Activated CD8-positive, alpha-beta T cell treated with anti-CD3 and anti-CD28 coated beads, Interleukin-2, amount 10 ng/mL, durations not matched to agents 7 days and 5 days (primary cell): Measurements from ENCODE around the gene WNK4. TPM values are rescaled to one million over a fixed set of nuclear protein-coding genes. Genes with fewer than 3 reads are reported as not detected.
"Not testable (repeated sequence)": the region's sequence is repeated elsewhere in the genome, so short reads cannot be mapped to it uniquely, and the experiment has no call there.

Source experiments
- ATAC-seq: fragments of 150-1000 bp; cut with Tn5 transposase; one replicate; pipeline ENCODE4 v1.10.0; 2021; ENCODE audit warnings: moderate library complexity
- CTCF ChIA-PET: fragments of 350-600 bp; sonication (Branson Sonifier 250); formaldehyde crosslinking; loops from one replicate; lab custom pipeline; 2021; ENCODE audit warnings: antibody characterized with exemption; lab: Charles Lee
- POLR2A ChIA-PET: fragments of 350-600 bp; sonication (Branson Sonifier 250); formaldehyde crosslinking; loops from one replicate; lab custom pipeline; 2021; ENCODE audit warnings: antibody characterized with exemption; lab: Charles Lee
- DNase-seq: peaks from one replicate; pipeline ENCODE4 v3.0.0-alpha.2; 2020
- H3K27ac Mint-ChIP-seq: one replicate; pipeline ENCODE4 v1.8.0; 2021; ENCODE audit warnings: mild to moderate bottlenecking, mixed read lengths
- H3K27me3 Mint-ChIP-seq: one replicate; pipeline ENCODE4 v1.8.0; 2021; ENCODE audit warnings: low read depth, mixed read lengths
- H3K36me3 Mint-ChIP-seq: one replicate; pipeline ENCODE4 v1.8.0; 2021; ENCODE audit warnings: low read depth, mixed read lengths
- H3K4me1 Mint-ChIP-seq: one replicate; pipeline ENCODE4 v1.8.0; 2021; ENCODE audit warnings: low read depth, mixed read lengths
- H3K4me3 Mint-ChIP-seq: one replicate; pipeline ENCODE4 v1.8.0; 2021; ENCODE audit warnings: mild to moderate bottlenecking, mixed read lengths
- H3K9me3 Mint-ChIP-seq: one replicate; pipeline ENCODE4 v1.8.0; 2022; ENCODE audit warnings: mixed read lengths; ENCODE audit not compliant: insufficient read depth
- total RNA-seq, 2 experiments: library from RNA; stranded (reverse); gene quantifications; one replicate each; pipeline ENCODE4 v1.2.3, GENCODE V29; 2021

Gene WNK4
- total RNA-seq, 2 experiments from 2014 or later, result 0.37 to 0.66 TPM

DNA sequence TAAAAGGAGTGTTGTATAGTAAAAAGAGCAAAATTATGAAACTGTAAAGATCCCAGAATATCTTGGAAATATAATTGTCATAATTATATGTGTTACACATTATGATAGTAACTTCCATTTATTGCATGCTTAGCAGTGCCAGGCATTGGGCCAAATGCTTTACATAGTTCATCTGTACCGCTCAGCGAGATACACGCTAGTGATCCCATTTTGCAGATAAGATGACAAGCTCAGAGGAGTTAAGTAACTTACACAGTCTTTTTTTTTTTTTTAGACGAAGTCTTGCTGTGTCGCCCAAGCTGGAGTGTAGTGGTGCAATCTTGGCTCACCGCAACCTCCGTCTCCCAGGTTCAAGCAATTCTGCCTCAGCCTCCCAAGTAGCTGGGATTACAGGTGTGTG, 28.8 kb upstream of the WNK4 start:
- no peaks in the 10 kb centered on the region for H3K9me3 Mint-ChIP-seq
- DNase-seq (no peak), ATAC-seq (no peak)
- H3K4me3 Mint-ChIP-seq, result no peak overlapping the region
- ChIA-PET POLR2A (interaction anchor here (0.6 kb wide), 1 partner anchor 73 kb away, joined by 3 read pairs; the partner anchor contains the start of gene BECN1), CTCF (interaction anchor here (1.0 to 2.1 kb wide), 3 partner anchors 12 to 174 kb away, joined by 3 to 7 read pairs (median 3); partner anchors contain the start of gene PSMC3IP)
- no peak overlapping the region for H3K27ac Mint-ChIP-seq
- no peaks in the 10 kb centered on the region for H3K4me1 Mint-ChIP-seq
- peaks cover 43% of the 10 kb centered on the region for H3K27me3 Mint-ChIP-seq
- H3K36me3 Mint-ChIP-seq, result no peaks in the 10 kb centered on the region

DNA sequence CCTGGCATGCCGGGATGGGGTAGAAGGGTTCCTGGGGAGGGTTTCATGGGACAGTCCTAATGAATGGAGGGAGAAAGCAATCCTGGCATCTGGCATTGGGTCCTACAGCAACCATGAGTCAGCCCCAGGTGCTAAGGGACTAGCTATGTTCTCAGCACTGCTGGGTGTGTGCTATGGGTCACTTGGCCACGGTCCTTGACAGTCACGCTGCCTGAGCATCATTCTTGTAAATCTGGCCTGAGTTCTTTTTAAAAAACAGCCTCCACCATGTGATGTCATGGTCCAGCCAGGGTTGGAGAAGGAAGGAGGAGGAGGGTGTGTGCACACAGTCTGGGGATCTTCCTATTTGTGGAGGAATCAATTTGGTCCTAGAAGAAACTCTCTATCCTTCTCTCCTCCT, 25.6 kb upstream of the WNK4 start:
- no peak for DNase-seq
- no peak for ATAC-seq
- peaks cover 46% of the 10 kb centered on the region for H3K27me3 Mint-ChIP-seq
- CTCF ChIA-PET, result interaction anchor here (0.9 kb wide), 1 partner anchor 9 kb away, joined by 5 read pairs; no protein-coding TSS in a partner anchor
- H3K4me3 Mint-ChIP-seq, result no peak overlapping the region
- POLR2A ChIA-PET, result no interaction called here
- no peaks in the 10 kb centered on the region for H3K4me1 Mint-ChIP-seq
- no peak overlapping the region for H3K27ac Mint-ChIP-seq
- no peaks in the 10 kb centered on the region for H3K36me3 Mint-ChIP-seq
- no peaks in the 10 kb centered on the region for H3K9me3 Mint-ChIP-seq

DNA sequence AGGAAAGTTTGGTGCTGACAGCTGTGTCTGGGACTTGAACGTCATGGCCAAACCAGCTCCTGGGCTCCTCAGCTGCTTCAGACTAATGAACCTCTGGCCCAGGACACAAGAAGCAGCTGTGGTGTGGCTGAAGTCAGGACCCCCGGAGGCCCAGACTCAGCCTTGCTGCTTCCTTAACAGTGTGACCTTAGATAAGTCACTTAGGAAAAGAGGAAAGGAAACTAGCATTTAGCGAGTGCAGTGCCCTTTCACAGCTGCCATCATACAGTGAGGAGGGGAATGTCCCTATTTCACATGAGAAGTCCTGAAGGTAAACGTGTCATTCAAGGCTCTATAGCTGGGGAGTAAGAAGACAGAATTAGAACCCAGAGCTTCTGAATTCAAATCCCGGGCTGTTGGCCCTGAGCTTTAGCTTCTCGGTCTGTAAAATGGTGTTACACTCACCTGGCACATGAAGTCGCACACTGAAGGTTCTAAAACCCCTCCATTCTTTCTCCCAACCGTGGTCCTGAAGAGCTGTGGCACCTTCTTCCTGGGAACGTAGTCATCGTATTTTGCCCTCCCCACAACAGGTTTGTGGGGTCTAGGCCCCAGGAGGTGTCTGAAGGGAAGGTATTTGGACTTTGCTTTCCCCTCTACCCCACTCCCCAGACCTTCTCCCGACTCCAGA, 20.3 kb upstream of the WNK4 start:
- CTCF ChIA-PET, result interaction anchor here (0.6 to 6.7 kb wide), 5 partner anchors 33 to 212 kb away, joined by 3 to 113 read pairs (median 3); partner anchors contain the start of gene PSMC3IP
- Mint-ChIP-seq H3K4me3 (no peak overlapping the region), H3K27ac (no peak overlapping the region), H3K9me3 (no peaks in the 10 kb centered on the region), H3K4me1 (peaks cover 4% of the 10 kb centered on the region), H3K36me3 (no peaks in the 10 kb centered on the region), H3K27me3 (peaks cover 52% of the 10 kb centered on the region)
- ATAC-seq, result no peak
- POLR2A ChIA-PET, result interaction anchor here (1.3 to 3.5 kb wide), 2 partner anchors 11 to 13 kb away, joined by 3 to 21 read pairs; partner anchors contain the start of gene VPS25
- DNase-seq, result no peak

DNA sequence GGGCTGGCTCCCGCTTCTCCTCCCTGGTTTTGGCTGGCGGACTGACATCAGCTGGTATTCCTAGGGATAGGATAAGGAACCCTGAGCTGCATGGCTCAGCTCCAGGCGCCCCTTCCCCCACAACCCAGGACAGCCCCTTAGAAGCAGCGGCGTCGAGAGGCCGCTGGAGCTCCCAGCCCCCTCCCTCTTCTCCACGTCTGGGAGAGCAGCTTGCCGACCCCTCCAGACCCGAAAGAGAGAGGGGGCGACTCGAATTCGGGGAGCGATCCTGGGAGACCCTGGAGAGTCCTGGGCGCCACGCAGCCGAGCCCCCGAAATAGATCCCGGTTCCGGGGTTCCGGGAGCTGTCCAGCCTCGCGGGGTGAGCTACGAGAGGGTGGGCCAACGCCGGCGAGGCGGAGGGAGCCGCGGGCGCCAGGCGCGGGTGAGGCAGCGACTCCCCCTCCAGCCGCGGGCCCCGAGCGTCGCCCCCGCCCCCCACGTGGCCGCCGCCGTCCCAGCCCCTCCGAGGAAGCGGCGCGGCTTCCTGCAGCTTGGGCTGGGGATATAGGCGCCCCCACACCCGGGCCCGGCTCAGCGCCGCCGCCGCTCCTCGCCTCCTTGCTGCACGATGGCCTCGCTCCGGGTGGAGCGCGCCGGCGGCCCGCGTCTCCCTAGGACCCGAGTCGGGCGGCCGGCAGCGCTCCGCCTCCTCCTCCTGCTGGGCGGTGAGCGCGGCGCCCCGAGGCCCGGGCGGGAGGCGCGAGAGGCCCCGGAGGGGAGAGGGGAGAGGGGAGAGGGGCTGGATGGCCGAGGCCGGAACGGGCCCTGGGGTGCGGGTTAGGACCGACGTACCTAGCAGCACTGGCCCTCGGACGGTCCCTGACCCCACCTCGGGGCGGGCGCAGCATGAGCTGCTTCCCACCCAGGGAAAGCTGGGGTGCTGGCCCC, 19.5 kb upstream of the WNK4 start, which contains the start of gene RAMP2:
Gene RAMP2 (plus strand): TSS at position 576 of the 930 bp plus-strand sequence. CDS start 35 bp downstream, at position 611.
- Mint-ChIP-seq H3K9me3 (no peaks in the 10 kb centered on the region), H3K4me1 (peaks cover 4% of the 10 kb centered on the region), H3K36me3 (no peaks in the 10 kb centered on the region), H3K4me3 (no peak within 1 kb of the TSS), H3K27me3 (peaks cover 54% of the 10 kb centered on the region), H3K27ac (no peak within 1 kb of the TSS)
- ATAC-seq (peak; percentile 48), DNase-seq (no peak)
- ChIA-PET POLR2A (interaction anchor here (0.6 to 3.5 kb wide), 3 partner anchors 12 to 22 kb away, joined by 3 to 21 read pairs (median 3); partner anchors contain the start of gene VPS25), CTCF (interaction anchor here (1.0 to 6.7 kb wide), 4 partner anchors 34 to 212 kb away, joined by 3 to 113 read pairs (median 4); partner anchors contain the start of gene PSMC3IP)

DNA sequence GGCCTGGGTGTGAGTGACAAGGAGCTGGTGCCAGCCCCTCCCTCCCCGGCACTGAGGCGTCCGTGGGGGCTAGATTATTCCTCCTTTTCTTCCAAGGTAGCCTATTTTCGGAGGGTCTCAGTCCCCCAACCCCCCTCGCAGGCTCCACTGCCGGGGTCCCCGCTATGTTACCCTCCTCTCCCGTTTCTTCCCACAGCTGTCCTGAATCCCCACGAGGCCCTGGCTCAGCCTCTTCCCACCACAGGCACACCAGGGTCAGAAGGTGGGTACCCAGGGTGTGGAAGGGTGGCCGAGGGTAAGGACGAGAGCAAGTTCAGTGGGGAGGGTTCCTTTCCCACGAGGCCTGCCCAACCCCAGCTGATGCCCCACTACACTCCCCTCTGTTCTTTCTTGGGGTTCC, 18.8 kb upstream of the WNK4 start:
- ChIA-PET POLR2A (interaction anchor here (3.5 kb wide), 1 partner anchor 12 kb away, joined by 21 read pairs; the partner anchor contains the start of gene VPS25), CTCF (interaction anchor here (1.4 to 6.7 kb wide), 3 partner anchors 11 to 185 kb away, joined by 3 to 113 read pairs (median 36); partner anchors contain the start of genes PSMC3IP and VPS25)
- H3K4me1 Mint-ChIP-seq, result peaks cover 4% of the 10 kb centered on the region
- ATAC-seq (no peak), DNase-seq (no peak)
- no peaks in the 10 kb centered on the region for H3K9me3 Mint-ChIP-seq
- no peak overlapping the region for H3K4me3 Mint-ChIP-seq
- H3K27me3 Mint-ChIP-seq, result peaks cover 50% of the 10 kb centered on the region
- no peaks in the 10 kb centered on the region for H3K36me3 Mint-ChIP-seq
- no peak overlapping the region for H3K27ac Mint-ChIP-seq

DNA sequence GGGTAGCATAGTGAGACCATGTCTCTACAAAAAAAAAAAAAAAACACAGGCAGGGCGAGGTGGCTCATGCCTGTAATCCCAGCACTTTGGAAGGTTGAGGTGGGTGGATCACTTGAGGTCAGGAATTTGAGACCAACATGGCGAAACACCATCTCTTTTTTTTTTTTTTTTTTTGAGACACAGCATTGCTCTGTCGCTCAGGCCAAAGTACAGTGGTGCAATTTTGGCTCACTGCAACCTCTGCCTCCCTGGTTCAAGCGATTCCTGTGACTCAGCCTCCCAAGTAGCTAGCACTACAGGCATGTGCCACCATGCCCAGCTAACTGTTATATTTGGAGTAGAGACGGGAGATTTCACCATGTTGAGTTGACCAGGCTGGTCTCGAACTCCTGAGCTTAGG, 14.3 kb upstream of the WNK4 start:
- Mint-ChIP-seq H3K4me3 (no peak overlapping the region), H3K27ac (no peak overlapping the region), H3K9me3 (no peaks in the 10 kb centered on the region), H3K36me3 (no peaks in the 10 kb centered on the region), H3K27me3 (peaks cover 36% of the 10 kb centered on the region), H3K4me1 (peaks cover 4% of the 10 kb centered on the region)
- DNase-seq (no peak), ATAC-seq (no peak)
- CTCF ChIA-PET, result interaction anchor here (1.9 kb wide), 1 partner anchor 188 kb away, joined by 7 read pairs; no protein-coding TSS in a partner anchor
- POLR2A ChIA-PET, result no interaction called here

DNA sequence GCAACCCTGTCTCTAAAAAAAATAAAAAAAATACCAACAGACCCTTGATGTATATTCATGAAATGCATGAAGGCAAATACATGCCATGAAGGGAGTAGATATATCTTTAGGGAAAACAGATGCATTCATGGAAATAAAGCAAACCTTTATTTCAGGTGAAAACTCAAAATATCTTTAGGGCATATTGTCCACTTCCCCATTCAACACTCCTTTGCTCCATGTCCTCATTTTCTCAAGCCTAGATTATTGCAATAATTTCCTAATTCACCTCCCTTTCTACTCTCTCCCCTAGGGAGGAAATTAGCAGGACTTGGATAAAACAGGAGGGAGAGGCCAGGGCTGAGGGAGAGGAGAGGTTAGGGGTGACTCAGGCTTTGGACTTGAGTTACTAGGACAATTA, 12.9 kb upstream of the WNK4 start:
- POLR2A ChIA-PET, result no interaction called here
- CTCF ChIA-PET, result no interaction called here
- DNase-seq, result no peak

DNA sequence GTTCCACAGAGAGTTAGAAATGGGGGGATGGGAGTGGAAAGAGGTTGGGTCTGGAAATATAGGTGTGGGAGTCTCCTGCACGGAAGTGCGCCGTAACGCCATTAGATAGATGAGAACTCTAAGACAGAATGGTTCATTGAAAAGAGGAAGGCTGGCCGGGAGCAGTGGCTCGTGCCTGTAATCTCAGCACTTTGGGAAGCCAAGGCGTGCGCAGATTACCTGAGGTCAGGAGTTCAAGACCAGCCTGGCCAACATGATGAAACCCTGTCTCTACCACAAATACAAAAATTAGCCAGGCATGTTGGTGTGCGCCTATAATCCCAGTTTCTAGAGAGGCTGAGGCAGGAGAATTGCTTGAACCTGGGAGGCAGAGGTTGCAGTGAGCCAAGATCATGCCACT, 12.4 kb upstream of the WNK4 start:
- H3K36me3 Mint-ChIP-seq, POLR2A ChIA-PET, ATAC-seq, H3K4me3 Mint-ChIP-seq, H3K9me3 Mint-ChIP-seq, H3K27ac Mint-ChIP-seq, CTCF ChIA-PET, DNase-seq: not testable (repeated sequence)
- Mint-ChIP-seq H3K4me1 (peaks cover 10% of the 10 kb centered on the region), H3K27me3 (peaks cover 21% of the 10 kb centered on the region)

More for the DNA sequence above, 12.9 kb upstream of the WNK4 start:
- no peaks in the 10 kb centered on the region for H3K9me3 Mint-ChIP-seq
- H3K36me3 Mint-ChIP-seq, result no peaks in the 10 kb centered on the region
- peaks cover 7% of the 10 kb centered on the region for H3K4me1 Mint-ChIP-seq
- peaks cover 26% of the 10 kb centered on the region for H3K27me3 Mint-ChIP-seq
- no peak for ATAC-seq
- no peak overlapping the region for H3K4me3 Mint-ChIP-seq
- no peak overlapping the region for H3K27ac Mint-ChIP-seq

DNA sequence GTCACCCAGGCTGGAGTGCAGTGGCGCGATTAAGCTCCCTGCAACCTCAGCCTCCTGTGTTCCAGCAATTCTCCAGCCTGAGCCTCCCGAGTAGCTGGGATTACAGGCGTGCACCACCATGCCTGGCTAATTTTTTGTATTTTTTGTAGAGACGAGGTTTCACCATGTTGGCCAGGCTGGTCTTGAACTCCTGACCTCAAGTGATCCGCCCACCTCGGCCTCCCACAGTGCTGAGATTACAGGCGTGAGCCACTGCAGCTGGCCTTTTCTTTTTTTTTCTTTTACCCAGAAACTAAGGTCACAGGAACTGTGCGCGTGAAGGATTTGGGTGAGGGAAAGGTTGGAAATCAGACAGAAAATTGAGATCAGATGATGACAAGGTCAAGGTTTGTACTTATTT, 10.4 kb upstream of the WNK4 start:
- POLR2A ChIA-PET, result not testable (repeated sequence)

DNA sequence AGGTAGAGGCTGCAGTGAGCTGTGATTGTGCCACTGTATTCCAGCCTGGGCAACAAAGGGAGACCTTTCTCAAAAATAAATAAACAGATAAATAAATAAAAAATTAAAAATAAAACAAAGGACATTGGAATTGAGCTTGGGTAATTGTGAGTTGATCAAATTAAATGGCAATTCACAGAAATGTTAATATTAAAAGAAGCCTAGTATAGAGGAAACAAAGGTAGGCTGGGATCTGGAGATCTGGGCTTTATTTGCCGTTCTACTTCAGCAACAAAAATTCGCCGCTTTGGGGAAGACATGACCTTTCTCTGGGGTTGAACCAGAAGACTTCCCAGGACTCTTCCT, 7.5 kb upstream of the WNK4 start:
- POLR2A ChIA-PET, result interaction anchor here (0.9 to 2.5 kb wide), 12 partner anchors 9 to 588 kb away, joined by 3 to 21 read pairs (median 6); partner anchors contain the start of genes CNTD1, COA3, RAMP2 and RETREG3
- Mint-ChIP-seq H3K27me3 (peaks cover 5% of the 10 kb centered on the region), H3K9me3 (no peaks in the 10 kb centered on the region), H3K36me3 (peaks cover 25% of the 10 kb centered on the region), H3K4me1 (peaks cover 34% of the 10 kb centered on the region), H3K4me3 (peak overlapping the region; percentile 99), H3K27ac (peak overlapping the region; percentile 99)
- no peak for ATAC-seq
- DNase-seq, result no peak
- CTCF ChIA-PET, result interaction anchor here (0.9 to 3.5 kb wide), 8 partner anchors 10 to 225 kb away, joined by 3 to 36 read pairs (median 6); partner anchors contain the start of genes BECN1, PSMC3IP, RETREG3 and RPL27

More for the DNA sequence above, 10.4 kb upstream of the WNK4 start:
- H3K4me3 Mint-ChIP-seq, ATAC-seq, H3K9me3 Mint-ChIP-seq, H3K27ac Mint-ChIP-seq, DNase-seq: not testable (repeated sequence)
- Mint-ChIP-seq H3K36me3 (peaks cover 10% of the 10 kb centered on the region), H3K4me1 (peaks cover 27% of the 10 kb centered on the region), H3K27me3 (peaks cover 14% of the 10 kb centered on the region)
- CTCF ChIA-PET, result interaction anchor here (0.6 to 0.9 kb wide), 2 partner anchors 38 to 191 kb away, joined by 3 to 6 read pairs; no protein-coding TSS in a partner anchor
